Spinal cord (tissue), 10 donors: ENCODE results near the gene MMAB. TPM values are rescaled to one million over a fixed set of nuclear protein-coding genes. Genes with fewer than 3 reads are reported as not detected.

ENCODE experiments used
- DNase-seq, 6 donors: peaks; one replicate each; pipeline versions ENCODE4 v3.0.0 to v3.0.0-alpha.2; 2013 to 2015; ENCODE audit warnings: low spot score in 6 of 6, low read depth in 4 of 6
- H3K27ac ChIP-seq: one replicate; pipeline ENCODE4 v1.5.1; 2013; ENCODE audit warnings: low read depth, low read length, control low read depth
- H3K27me3 ChIP-seq: one replicate; pipeline ENCODE4 v1.6.1; 2013; ENCODE audit warnings: low read length; ENCODE audit not compliant: control insufficient read depth, insufficient read depth
- H3K36me3 ChIP-seq: one replicate; pipeline ENCODE4 v1.6.1; 2013; ENCODE audit warnings: low read length; ENCODE audit not compliant: control insufficient read depth, insufficient read depth
- H3K4me1 ChIP-seq: one replicate; pipeline ENCODE4 v1.6.1; 2013; ENCODE audit warnings: low read length; ENCODE audit not compliant: control insufficient read depth, insufficient read depth
- H3K4me3 ChIP-seq: one replicate; pipeline ENCODE4 v1.5.1; 2013; ENCODE audit warnings: low read depth, low read length, control low read depth
- H3K9me3 ChIP-seq: one replicate; pipeline ENCODE4 v1.6.1; 2013; ENCODE audit warnings: low read length; ENCODE audit not compliant: control insufficient read depth, insufficient read depth
- WGBS: methylation state at CpG from one replicate; pipeline ENCODE4 v1.1.5; 2013; ENCODE audit warnings: missing lambda C conversion rate; ENCODE audit not compliant: insufficient coverage; 5-methylcytosine and 5-hydroxymethylcytosine counted together
- polyA plus RNA-seq, 2 donors: library from polyadenylated mRNA; unstranded; fragments of 120-200 nt; gene quantifications; one replicate each; pipeline ENCODE4 v1.2.1, GENCODE V29; 2013; ENCODE audit not compliant: insufficient read length in 2 of 2
- total RNA-seq, 2 donors: library from RNA; depleted of rRNA in 1 of 2; stranded (reverse); fragments of 120-200 nt in 1 of 2; fragments of >200 nt in 1 of 2; gene quantifications; one replicate each; pipeline versions ENCODE4 v1.2.3 to v1.2.4, GENCODE V29; 2013 to 2014
- donor health status: healthy.

Gene MMAB
- total and polyA plus RNA-seq, 4 donors, result 21.9 to 59.8 (median 54.2) TPM

DNA sequence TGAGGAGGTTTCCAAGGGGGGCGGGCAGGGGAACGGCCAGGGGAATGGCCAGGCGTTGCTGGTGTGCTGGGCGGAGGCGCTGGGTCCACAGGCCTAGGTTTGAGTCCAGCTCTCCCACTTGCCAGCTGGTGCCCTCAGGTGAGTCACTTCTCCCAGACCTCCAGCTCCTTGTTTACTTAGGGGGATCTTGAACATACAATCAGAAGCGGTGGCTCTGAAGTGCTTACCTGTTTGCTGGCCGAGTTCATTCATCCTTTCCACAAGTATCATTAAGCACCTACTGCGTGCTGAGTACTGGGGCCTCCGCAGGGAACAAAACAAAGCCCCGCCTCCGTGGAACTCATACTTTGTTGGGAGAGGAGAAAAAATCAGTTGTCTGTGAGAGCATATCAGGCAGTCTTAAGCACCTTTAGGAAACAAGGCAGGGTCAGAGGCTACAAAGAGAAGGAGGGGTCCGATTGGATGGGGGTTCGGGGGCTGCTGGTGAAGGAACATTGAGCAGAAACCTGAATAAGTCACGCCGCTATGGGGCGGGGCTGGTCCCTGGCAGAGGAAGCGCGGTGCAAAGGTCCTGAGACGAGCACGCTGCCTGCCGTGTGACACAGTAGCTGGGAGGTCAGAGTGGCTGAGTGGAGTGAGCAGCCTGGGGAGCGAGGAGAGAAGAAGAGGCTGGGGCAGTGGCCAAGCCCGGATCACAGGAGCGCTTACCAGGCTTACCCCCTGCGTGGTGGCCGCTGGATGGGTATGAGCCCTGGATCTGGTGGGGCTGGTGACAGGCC lies 15.3 kb upstream of the MMAB start:
- Histone ChIP-seq H3K27me3 (no peaks in the 10 kb centered on the region), H3K27ac (no peak overlapping the region), H3K4me1 (no peaks in the 10 kb centered on the region), H3K4me3 (no peak overlapping the region), H3K9me3 (no peaks in the 10 kb centered on the region), H3K36me3 (peaks cover 91% of the 10 kb centered on the region)
- WGBS, result 91% methylated on average over 24 of the region's 26 CpGs
- no peak for DNase-seq

GRCh38 chr12:109587921-109588320 lies 14.6 kb upstream of the MMAB start:
- Histone ChIP-seq H3K9me3 (no peaks in the 10 kb centered on the region), H3K36me3 (peaks cover 85% of the 10 kb centered on the region), H3K27me3 (no peaks in the 10 kb centered on the region), H3K27ac (no peak overlapping the region), H3K4me1 (no peaks in the 10 kb centered on the region), H3K4me3 (no peak overlapping the region)
- DNase-seq, result no peak
- WGBS, result 97% methylated on average over 18 of the region's 18 CpGs

DNA sequence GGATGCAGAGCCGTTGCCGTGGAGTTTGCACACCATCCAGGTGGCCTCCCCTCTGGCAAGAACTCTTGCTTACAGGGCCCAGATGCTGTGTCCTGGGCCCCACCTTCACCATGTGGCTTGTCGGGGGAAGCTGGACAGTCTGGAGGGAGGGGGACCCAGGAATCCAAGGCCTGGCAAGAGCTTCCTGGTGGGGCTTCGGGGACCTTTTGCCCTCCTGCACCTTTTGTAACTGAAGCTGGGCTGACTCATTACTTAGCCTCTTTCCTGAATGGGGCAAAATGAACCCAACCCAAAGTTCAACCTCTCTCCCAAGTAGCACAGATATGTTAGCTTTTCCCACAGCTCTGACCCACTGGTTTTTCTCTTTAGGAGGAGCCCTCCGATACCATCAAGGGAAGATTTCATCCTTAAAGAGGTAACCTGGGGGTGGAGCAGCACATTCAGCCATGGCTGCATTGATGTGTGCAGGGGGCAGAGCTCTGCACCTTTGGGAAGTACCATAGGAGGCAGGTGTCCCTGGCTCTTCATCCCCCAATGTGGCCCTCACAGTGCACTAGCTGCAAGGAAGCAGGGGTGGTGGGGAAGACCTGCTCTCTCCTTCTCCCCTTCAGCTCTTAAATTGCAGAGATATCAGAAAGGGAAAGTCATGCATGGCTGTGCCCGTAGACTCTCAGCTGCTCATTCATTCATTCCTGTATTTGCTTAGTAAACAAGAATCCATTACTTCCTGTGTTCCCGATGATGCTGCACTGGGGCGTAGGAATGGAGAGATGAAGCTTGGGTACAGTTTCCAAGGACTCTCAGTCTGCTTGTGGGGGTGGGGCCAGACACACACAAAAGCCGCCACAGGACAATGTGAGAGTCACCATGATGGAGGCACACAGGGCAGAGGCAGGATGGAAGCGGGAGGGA lies 13.3 kb upstream of the MMAB start:
- Histone ChIP-seq H3K4me3 (no peak overlapping the region), H3K36me3 (peaks cover 82% of the 10 kb centered on the region), H3K9me3 (no peaks in the 10 kb centered on the region), H3K27me3 (no peaks in the 10 kb centered on the region), H3K27ac (no peak overlapping the region), H3K4me1 (no peaks in the 10 kb centered on the region)
- 81% methylated on average over 8 of the region's 10 CpGs for WGBS
- no peak for DNase-seq

DNA sequence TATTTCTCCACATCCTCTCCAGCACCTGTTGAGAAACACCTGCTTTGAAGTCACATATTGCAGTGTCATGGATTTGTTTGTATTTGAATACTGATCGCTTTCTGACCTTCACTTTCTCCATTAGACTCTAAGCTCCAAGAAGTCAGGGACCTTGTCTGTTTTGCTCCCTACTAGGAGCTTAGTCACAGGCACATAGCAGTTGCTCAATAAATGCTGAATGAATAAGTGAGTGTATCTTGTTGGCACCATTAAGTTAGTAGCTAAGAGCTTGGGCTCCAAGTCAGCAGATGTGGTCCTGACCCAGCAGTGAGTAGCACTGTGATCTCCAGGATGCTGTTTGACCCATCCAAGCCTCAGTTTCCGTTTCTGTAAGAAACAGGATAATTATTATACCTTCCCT lies 10.4 kb upstream of the MMAB start:
- no peak for DNase-seq
- no peaks in the 10 kb centered on the region for H3K27me3 ChIP-seq
- peaks cover 84% of the 10 kb centered on the region for H3K36me3 ChIP-seq
- no peaks in the 10 kb centered on the region for H3K9me3 ChIP-seq
- no CpG with 5 or more reads among the region's 2 CpGs for WGBS
- H3K4me3 ChIP-seq, result no peak overlapping the region
- no peaks in the 10 kb centered on the region for H3K4me1 ChIP-seq
- H3K27ac ChIP-seq, result no peak overlapping the region

- Histone ChIP-seq H3K27ac (no peak overlapping the region), H3K27me3 (no peaks in the 10 kb centered on the region), H3K4me3 (no peak overlapping the region), H3K36me3 (peaks cover 79% of the 10 kb centered on the region), H3K4me1 (no peaks in the 10 kb centered on the region), H3K9me3 (no peaks in the 10 kb centered on the region)
- WGBS, result 90% methylated on average over 2 of the region's 5 CpGs
- DNase-seq, result no peak
These were observed 9.3 kb upstream of the MMAB start for GRCh38 chr12:109582636-109583035.

- WGBS, result 91% methylated on average over 8 of the region's 8 CpGs
- no peak overlapping the region for H3K27ac ChIP-seq
These were observed 8.6 kb upstream of the MMAB start for GRCh38 chr12:109581856-109582255.

DNA sequence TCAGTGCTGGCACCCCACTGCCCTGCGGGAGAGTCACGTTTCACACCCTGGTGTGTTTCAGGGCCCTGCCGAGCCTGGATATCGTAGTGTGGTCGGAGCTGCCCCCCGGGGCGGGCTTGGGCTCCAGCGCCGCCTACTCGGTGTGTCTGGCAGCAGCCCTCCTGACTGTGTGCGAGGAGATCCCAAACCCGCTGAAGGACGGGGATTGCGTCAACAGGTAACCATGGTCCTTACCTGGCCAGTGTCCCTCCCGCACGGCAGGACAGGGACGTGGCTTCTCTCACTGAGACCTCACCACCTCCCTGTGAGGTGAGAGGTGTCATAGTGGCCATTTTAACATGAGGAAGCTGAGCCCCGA lies 8.0 kb upstream of the MMAB start:
- H3K4me3 ChIP-seq, result no peak overlapping the region
- 93% methylated on average over 14 of the region's 18 CpGs for WGBS
- no peaks in the 10 kb centered on the region for H3K9me3 ChIP-seq
- DNase-seq, result no peak
- H3K36me3 ChIP-seq, result peaks cover 73% of the 10 kb centered on the region
- H3K27me3 ChIP-seq, result no peaks in the 10 kb centered on the region
- H3K4me1 ChIP-seq, result no peaks in the 10 kb centered on the region
- H3K27ac ChIP-seq, result no peak overlapping the region

More at GRCh38 chr12:109581856-109582255, 8.6 kb upstream of the MMAB start:
- peaks cover 76% of the 10 kb centered on the region for H3K36me3 ChIP-seq
- no peaks in the 10 kb centered on the region for H3K9me3 ChIP-seq
- H3K4me1 ChIP-seq, result no peaks in the 10 kb centered on the region
- no peak overlapping the region for H3K4me3 ChIP-seq
- H3K27me3 ChIP-seq, result no peaks in the 10 kb centered on the region
- no peak for DNase-seq

- H3K4me3 ChIP-seq, result no peak overlapping the region
- peaks cover 71% of the 10 kb centered on the region for H3K36me3 ChIP-seq
- WGBS, result 88% methylated on average over 12 of the region's 13 CpGs
- H3K9me3 ChIP-seq, result no peaks in the 10 kb centered on the region
- H3K27ac ChIP-seq, result no peak overlapping the region
- H3K27me3 ChIP-seq, result no peaks in the 10 kb centered on the region
- no peak for DNase-seq
- no peaks in the 10 kb centered on the region for H3K4me1 ChIP-seq
These were observed 7.5 kb upstream of the MMAB start for GRCh38 chr12:109580684-109581333.

GRCh38 chr12:109580272-109580671 lies 7.0 kb upstream of the MMAB start:
- Histone ChIP-seq H3K27ac (no peak overlapping the region), H3K4me3 (no peak overlapping the region), H3K4me1 (no peaks in the 10 kb centered on the region), H3K36me3 (peaks cover 70% of the 10 kb centered on the region), H3K27me3 (no peaks in the 10 kb centered on the region), H3K9me3 (no peaks in the 10 kb centered on the region)
- DNase-seq, result no peak
- WGBS, result 82% methylated on average over 6 of the region's 8 CpGs
